Upper lobe of left lung (tissue), 4 donors: ENCODE measurements around the gene AATF.

Experiments
- EP300 ChIP-seq, 4 donors: sonication (generic); formaldehyde crosslinking; IDR thresholded peaks; one replicate each; pipeline ENCODE4 v1.5.1; 2017; ENCODE audit warnings: antibody characterized with exemption in 4 of 4, control low read depth in 2 of 4
- POLR2A ChIP-seq, 4 donors: fragments of 450-650 bp; IDR thresholded peaks; one replicate each; pipeline ENCODE4 v1.5.1; 2016 to 2017; ENCODE audit warnings: antibody characterized with exemption in 4 of 4, mild to moderate bottlenecking in 2 of 4
- POLR2AphosphoS5 ChIP-seq, 2 donors: sonication (generic); formaldehyde crosslinking; IDR thresholded peaks; one replicate each; pipeline ENCODE4 v1.5.1; 2017; ENCODE audit warnings: antibody characterized with exemption in 2 of 2
- TF ChIP-seq, protein P1 (sequence below), 6 experiments: fragments of 450-650 bp in 4 of 6; fragments of 200-600 bp in 2 of 6; sonication (generic) in 2 of 6; IDR thresholded peaks; one replicate each; pipeline ENCODE4 v1.5.1; 2016 to 2019; ENCODE audit warnings: antibody characterized with exemption in 6 of 6

- TF ChIP-seq, protein P1, sequence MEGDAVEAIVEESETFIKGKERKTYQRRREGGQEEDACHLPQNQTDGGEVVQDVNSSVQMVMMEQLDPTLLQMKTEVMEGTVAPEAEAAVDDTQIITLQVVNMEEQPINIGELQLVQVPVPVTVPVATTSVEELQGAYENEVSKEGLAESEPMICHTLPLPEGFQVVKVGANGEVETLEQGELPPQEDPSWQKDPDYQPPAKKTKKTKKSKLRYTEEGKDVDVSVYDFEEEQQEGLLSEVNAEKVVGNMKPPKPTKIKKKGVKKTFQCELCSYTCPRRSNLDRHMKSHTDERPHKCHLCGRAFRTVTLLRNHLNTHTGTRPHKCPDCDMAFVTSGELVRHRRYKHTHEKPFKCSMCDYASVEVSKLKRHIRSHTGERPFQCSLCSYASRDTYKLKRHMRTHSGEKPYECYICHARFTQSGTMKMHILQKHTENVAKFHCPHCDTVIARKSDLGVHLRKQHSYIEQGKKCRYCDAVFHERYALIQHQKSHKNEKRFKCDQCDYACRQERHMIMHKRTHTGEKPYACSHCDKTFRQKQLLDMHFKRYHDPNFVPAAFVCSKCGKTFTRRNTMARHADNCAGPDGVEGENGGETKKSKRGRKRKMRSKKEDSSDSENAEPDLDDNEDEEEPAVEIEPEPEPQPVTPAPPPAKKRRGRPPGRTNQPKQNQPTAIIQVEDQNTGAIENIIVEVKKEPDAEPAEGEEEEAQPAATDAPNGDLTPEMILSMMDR (IDR thresholded peaks at IDR 0.05): no peak
- TF ChIP-seq POLR2A (IDR thresholded peaks at IDR 0.05) (no peak), EP300 (IDR thresholded peaks at IDR 0.05) (no peak), POLR2AphosphoS5 (IDR thresholded peaks at IDR 0.05) (no peak)
Observed at GRCh38 chr17:36949461-36949927, 740 bp downstream of the AATF start.
